ENCODE measurements around the gene BMPER.

BMPER gene

DNA sequence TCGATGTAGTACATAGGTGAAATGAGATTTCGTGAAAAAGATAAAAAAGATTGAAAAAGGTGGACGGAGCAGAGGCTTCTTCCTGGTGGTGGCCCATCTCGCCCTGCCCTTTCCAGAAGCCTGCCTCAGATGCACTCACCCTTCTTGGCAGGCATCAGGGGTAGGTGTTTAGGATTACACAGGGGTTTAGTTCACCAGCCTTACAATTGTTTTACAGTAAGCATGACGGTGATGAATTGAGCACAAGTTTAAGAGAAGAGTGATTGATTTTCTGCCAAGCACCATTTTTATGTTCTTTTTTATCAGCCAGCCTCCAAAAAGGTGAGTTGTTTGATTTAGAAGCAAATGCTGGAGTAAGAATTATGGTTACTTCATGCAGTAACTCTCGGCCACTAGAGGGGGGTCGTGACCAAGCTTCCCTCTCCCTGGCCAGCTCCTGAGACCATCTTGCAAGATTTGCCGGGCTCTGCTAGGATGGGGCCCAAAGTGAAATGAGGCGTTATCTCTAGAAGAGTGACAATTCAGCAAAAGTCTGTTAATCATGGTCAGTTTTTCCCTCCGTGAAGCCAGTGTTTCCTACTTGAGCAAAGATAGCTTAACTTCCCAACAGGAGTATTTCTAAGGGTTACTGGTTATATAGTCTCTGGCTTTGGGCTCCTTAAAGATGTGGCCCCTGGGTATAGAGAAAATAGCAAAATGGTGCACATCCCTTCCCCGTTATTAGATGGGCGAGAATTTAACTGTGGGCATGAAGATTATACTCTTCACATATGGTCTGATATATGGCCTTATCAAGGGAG is 228.8 kb downstream of the BMPER start:
- Histone ChIP-seq H3K27me3 (ENCODE audit: insufficient read depth, low read length) (no peaks in the 10 kb centered on the region), H2AFZ (ENCODE audit: low read length, unreplicated experiment) (peak overlapping the region; percentile 42), H3K27ac (ENCODE audit: low read depth, low read length) (peak overlapping the region; percentile 75), H3K36me3 (ENCODE audit: insufficient read depth, low read length) (no peaks in the 10 kb centered on the region), H3K4me1 (ENCODE audit: control insufficient read depth, insufficient read depth, low read length, unreplicated experiment) (peaks cover 12% of the 10 kb centered on the region), H3K4me3 (ENCODE audit: low read depth, low read length) (no peak overlapping the region), H3K79me2 (ENCODE audit: control insufficient read depth, insufficient read depth, low read length, unreplicated experiment) (no peaks in the 10 kb centered on the region)

DNA sequence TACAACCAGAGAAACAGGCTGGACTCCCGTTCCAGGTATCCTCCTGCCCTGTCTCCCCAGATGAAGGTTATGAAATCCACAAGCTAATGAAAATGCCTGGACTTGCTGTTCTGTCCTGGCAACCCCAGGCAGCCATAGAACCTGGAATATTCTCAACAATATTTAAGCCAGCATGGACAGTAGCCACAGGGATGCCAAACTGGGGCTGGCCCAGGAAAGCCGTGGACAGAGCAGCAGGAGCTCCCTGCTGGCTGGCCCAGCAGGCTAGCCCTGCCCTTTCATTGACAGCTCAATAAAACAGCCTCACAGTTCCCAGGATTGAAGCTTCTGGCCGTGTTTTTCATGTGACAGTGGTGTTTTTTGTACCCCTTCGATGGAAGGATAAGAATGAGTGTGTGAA is 230.6 kb downstream of the BMPER start:
- H3K27me3 ChIP-seq (ENCODE audit: insufficient read depth, low read length): no peaks in the 10 kb centered on the region
- peaks cover 12% of the 10 kb centered on the region for H3K4me1 ChIP-seq (ENCODE audit: control insufficient read depth, insufficient read depth, low read length, unreplicated experiment)
- H3K4me3 ChIP-seq (ENCODE audit: low read depth, low read length): no peak overlapping the region
- H3K79me2 ChIP-seq (ENCODE audit: control insufficient read depth, insufficient read depth, low read length, unreplicated experiment): no peaks in the 10 kb centered on the region
- no peak overlapping the region for H3K27ac ChIP-seq (ENCODE audit: low read depth, low read length)
- no peak overlapping the region for H2AFZ ChIP-seq (ENCODE audit: low read length, unreplicated experiment)
- H3K36me3 ChIP-seq (ENCODE audit: insufficient read depth, low read length): no peaks in the 10 kb centered on the region

DNA sequence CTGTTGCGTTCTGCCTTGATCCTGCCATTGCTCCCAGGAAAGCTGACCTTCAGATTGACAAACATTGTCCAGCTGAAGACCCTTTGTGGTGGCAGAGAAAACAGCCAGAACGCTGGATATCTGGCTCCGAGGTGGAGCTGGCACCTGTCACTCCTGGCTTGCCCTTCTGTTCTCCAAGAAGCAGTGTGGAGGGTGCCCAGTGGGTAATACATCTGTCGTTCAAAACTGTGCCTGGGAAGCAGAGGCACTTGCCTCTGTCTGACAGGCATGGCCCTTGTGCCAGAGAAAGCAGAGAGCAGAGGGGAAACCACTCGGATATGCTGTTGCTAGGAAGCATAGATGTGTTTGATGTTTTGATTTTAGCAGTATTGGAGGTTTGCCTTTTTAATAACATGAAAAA is 231.4 kb downstream of the BMPER start:
- no peaks in the 10 kb centered on the region for H3K79me2 ChIP-seq (ENCODE audit: control insufficient read depth, insufficient read depth, low read length, unreplicated experiment)
- H3K4me1 ChIP-seq (ENCODE audit: control insufficient read depth, insufficient read depth, low read length, unreplicated experiment): peaks cover 12% of the 10 kb centered on the region
- H3K36me3 ChIP-seq (ENCODE audit: insufficient read depth, low read length): no peaks in the 10 kb centered on the region
- no peaks in the 10 kb centered on the region for H3K27me3 ChIP-seq (ENCODE audit: insufficient read depth, low read length)
- no peak overlapping the region for H3K4me3 ChIP-seq (ENCODE audit: low read depth, low read length)
- H2AFZ ChIP-seq (ENCODE audit: low read length, unreplicated experiment): no peak overlapping the region
- no peak overlapping the region for H3K27ac ChIP-seq (ENCODE audit: low read depth, low read length)

DNA sequence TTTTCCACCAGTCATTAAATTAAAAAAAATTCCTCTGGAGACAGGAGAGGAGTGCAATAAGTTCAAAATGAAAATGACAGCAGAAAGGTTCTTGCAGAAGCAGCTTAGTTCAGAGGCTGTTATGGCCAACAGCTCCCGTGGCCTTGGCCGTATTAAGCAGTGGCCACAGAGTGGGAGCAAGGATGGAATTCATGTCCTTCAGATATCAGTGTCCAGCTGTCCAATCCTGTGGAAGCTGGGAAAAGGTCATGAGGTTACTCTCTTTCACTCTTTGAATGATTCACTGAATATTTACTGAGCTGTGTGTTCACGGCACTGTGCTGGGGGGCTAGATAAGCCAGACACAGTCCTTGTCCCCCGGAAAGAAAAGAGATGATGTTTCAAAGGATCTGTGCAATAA is 231.8 kb downstream of the BMPER start:
- Histone ChIP-seq H3K27me3 (ENCODE audit: insufficient read depth, low read length) (no peaks in the 10 kb centered on the region), H3K27ac (ENCODE audit: low read depth, low read length) (no peak overlapping the region), H3K4me1 (ENCODE audit: control insufficient read depth, insufficient read depth, low read length, unreplicated experiment) (peaks cover 12% of the 10 kb centered on the region), H3K79me2 (ENCODE audit: control insufficient read depth, insufficient read depth, low read length, unreplicated experiment) (no peaks in the 10 kb centered on the region), H3K36me3 (ENCODE audit: insufficient read depth, low read length) (no peaks in the 10 kb centered on the region), H3K4me3 (ENCODE audit: low read depth, low read length) (no peak overlapping the region), H2AFZ (ENCODE audit: low read length, unreplicated experiment) (no peak overlapping the region)

DNA sequence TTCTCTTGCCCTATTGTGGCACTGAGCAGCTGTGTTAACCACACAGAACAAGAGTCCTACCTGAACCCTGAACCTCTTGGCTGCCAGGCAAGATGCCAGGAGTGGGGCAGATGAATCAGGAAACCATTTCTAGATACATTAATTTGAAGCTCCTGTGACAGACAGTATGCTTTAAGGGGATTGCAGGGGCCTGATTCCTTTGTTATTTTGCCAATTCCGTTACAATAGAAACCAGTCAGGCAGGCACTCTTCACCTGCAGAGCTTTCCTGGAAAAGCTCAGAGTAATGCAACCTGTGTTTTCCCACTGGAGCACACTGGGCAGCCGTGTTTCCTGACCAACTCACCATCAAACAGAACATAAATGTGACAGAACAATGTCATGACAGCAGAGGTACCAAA is 233.1 kb downstream of the BMPER start:
- Histone ChIP-seq H3K27ac (ENCODE audit: low read depth, low read length) (no peak overlapping the region), H3K4me3 (ENCODE audit: low read depth, low read length) (no peak overlapping the region)

DNA sequence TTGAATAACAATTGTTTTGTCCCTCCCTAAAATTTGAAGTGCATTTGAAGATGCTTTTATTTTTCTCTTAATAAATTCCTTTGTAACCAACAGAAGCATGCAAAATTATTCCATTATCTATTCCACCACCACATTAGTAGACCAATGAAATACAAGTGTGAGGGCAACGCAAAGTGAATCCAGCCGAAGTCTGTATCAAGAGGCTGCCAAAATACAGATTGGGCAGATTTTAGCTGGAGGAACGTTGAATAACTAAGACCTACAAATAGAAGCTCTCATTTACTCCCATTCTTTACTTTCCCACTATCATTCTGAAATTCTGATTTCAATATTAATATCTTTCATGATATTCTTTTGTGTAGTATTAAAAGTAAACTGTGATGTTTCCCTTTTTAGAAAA is 233.7 kb downstream of the BMPER start:
- no peak overlapping the region for H3K27ac ChIP-seq (ENCODE audit: low read depth, low read length)
- no peak overlapping the region for H3K4me3 ChIP-seq (ENCODE audit: low read depth, low read length)
- H3K27me3 ChIP-seq (ENCODE audit: insufficient read depth, low read length): no peaks in the 10 kb centered on the region
- H2AFZ ChIP-seq (ENCODE audit: low read length, unreplicated experiment): no peak overlapping the region
- no peaks in the 10 kb centered on the region for H3K79me2 ChIP-seq (ENCODE audit: control insufficient read depth, insufficient read depth, low read length, unreplicated experiment)
- peaks cover under 1% of the 10 kb centered on the region for H3K4me1 ChIP-seq (ENCODE audit: control insufficient read depth, insufficient read depth, low read length, unreplicated experiment)
- H3K36me3 ChIP-seq (ENCODE audit: insufficient read depth, low read length): no peaks in the 10 kb centered on the region

More for the DNA sequence above, 233.1 kb downstream of the BMPER start:
- Histone ChIP-seq H3K27me3 (ENCODE audit: insufficient read depth, low read length) (no peaks in the 10 kb centered on the region), H3K79me2 (ENCODE audit: control insufficient read depth, insufficient read depth, low read length, unreplicated experiment) (no peaks in the 10 kb centered on the region), H3K36me3 (ENCODE audit: insufficient read depth, low read length) (no peaks in the 10 kb centered on the region), H2AFZ (ENCODE audit: low read length, unreplicated experiment) (no peak overlapping the region), H3K4me1 (ENCODE audit: control insufficient read depth, insufficient read depth, low read length, unreplicated experiment) (peaks cover 7% of the 10 kb centered on the region)

DNA sequence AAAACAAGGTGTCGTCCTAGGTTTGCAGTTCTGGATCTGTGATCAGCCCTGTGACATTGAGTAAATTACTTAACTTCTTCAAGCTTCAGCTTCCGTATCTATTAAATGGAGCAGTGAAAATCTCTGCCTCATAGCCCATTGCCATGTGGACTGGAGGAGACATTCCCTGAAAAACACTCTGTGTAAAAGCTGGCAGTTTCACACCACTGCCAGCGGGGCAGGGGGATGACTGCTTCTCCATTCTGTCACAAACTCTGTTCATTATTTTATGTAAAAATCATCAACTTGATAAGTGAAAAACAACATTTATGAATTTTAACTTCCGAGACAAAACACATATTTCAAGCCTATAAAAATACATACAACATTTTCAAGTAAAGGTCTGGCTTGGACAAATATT is 234.7 kb downstream of the BMPER start:
- Histone ChIP-seq H3K27ac (ENCODE audit: low read depth, low read length) (no peak overlapping the region), H3K27me3 (ENCODE audit: insufficient read depth, low read length) (no peaks in the 10 kb centered on the region), H2AFZ (ENCODE audit: low read length, unreplicated experiment) (no peak overlapping the region), H3K79me2 (ENCODE audit: control insufficient read depth, insufficient read depth, low read length, unreplicated experiment) (no peaks in the 10 kb centered on the region), H3K4me1 (ENCODE audit: control insufficient read depth, insufficient read depth, low read length, unreplicated experiment) (no peaks in the 10 kb centered on the region), H3K36me3 (ENCODE audit: insufficient read depth, low read length) (no peaks in the 10 kb centered on the region), H3K4me3 (ENCODE audit: low read depth, low read length) (no peak overlapping the region)

DNA sequence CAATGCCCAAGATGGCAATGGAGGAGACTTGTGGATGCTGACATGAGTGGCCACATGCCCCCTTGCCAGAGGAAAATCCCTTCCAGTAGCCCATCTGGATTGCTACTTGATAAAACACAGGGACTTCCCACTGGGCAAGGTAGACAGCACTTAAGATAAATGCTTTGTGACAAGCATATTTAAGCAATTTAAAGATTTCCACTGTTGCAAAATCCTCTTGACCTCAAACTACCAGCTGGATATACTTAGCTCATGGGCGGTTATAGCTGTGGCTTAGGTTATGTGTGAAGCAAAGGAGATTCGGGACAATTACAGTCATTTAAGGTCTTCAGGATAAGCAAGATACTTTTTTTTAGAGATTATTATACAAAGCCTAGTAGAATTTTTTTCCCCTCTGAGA is 238.1 kb downstream of the BMPER start:
- no peaks in the 10 kb centered on the region for H3K36me3 ChIP-seq (ENCODE audit: insufficient read depth, low read length)
- no peaks in the 10 kb centered on the region for H3K4me1 ChIP-seq (ENCODE audit: control insufficient read depth, insufficient read depth, low read length, unreplicated experiment)
- H3K79me2 ChIP-seq (ENCODE audit: control insufficient read depth, insufficient read depth, low read length, unreplicated experiment): no peaks in the 10 kb centered on the region
- H2AFZ ChIP-seq (ENCODE audit: low read length, unreplicated experiment): no peak overlapping the region
- H3K27me3 ChIP-seq (ENCODE audit: insufficient read depth, low read length): no peaks in the 10 kb centered on the region
- no peak overlapping the region for H3K27ac ChIP-seq (ENCODE audit: low read depth, low read length)
- H3K4me3 ChIP-seq (ENCODE audit: low read depth, low read length): no peak overlapping the region

DNA sequence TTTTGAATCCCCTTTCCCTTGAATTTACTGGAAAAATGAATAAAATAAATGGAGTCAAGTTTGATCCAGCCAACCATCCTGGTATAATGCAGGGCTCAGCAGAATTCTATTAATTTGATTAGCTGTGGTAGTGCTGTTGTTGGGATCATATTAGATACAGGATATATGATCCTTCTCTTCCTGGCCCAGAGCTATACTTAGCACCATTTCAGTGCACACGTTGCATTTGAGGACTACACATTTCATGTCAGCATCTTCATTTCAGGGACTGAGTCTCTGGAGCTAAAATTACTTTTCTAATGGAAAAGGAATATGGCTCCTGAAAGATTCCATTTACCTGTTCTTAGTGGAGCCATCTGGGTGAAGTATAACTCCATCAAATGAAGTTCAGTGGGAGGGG is 240.3 kb downstream of the BMPER start:
- Histone ChIP-seq H3K27ac (ENCODE audit: low read depth, low read length) (no peak overlapping the region), H3K4me1 (ENCODE audit: control insufficient read depth, insufficient read depth, low read length, unreplicated experiment) (no peaks in the 10 kb centered on the region), H3K36me3 (ENCODE audit: insufficient read depth, low read length) (no peaks in the 10 kb centered on the region), H2AFZ (ENCODE audit: low read length, unreplicated experiment) (no peak overlapping the region), H3K79me2 (ENCODE audit: control insufficient read depth, insufficient read depth, low read length, unreplicated experiment) (no peaks in the 10 kb centered on the region), H3K27me3 (ENCODE audit: insufficient read depth, low read length) (no peaks in the 10 kb centered on the region), H3K4me3 (ENCODE audit: low read depth, low read length) (no peak overlapping the region)

DNA sequence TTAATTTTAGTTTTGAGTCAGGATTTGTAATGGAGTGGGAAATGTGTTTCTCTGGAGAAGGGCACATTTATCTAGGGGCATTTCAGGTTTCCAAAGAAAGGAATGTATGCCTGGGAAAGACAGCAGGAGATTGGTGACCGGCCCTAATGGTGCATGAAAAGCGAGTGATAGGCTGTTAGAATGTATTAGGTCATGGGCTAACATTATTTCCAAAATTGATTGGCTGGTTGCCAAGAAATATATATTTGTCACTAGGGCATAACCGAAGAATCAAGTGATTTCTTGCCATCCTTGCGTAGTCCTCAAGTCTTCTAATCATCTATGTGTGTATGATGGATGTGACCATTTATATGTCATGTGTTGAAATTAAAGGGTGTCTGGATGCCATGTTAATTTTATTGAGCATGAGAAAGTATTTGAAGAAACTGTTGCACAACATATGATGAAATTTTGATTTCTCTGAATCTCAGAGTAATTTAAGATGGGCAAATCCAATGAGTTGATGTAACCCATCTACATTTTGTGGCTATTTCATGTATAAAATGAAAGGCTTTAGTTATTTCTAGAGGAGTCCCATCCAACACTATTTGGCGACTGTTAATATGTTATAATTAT is 248.4 kb downstream of the BMPER start:
- H3K79me2 ChIP-seq (ENCODE audit: control insufficient read depth, insufficient read depth, low read length, unreplicated experiment): no peaks in the 10 kb centered on the region
- peak overlapping the region; percentile 49; the same call in 1 of the 2 replicates for H3K27ac ChIP-seq (ENCODE audit: low read depth, low read length)
- no peak overlapping the region for H2AFZ ChIP-seq (ENCODE audit: low read length, unreplicated experiment)
- no peaks in the 10 kb centered on the region for H3K36me3 ChIP-seq (ENCODE audit: insufficient read depth, low read length)
- peaks cover 16% of the 10 kb centered on the region for H3K4me1 ChIP-seq (ENCODE audit: control insufficient read depth, insufficient read depth, low read length, unreplicated experiment)
- no peak overlapping the region for H3K4me3 ChIP-seq (ENCODE audit: low read depth, low read length)
- H3K27me3 ChIP-seq (ENCODE audit: insufficient read depth, low read length): no peaks in the 10 kb centered on the region
